MCF 10A (cell line): ENCODE results near the gene NXPE4. TPM values are rescaled to one million over a fixed set of nuclear protein-coding genes. Genes with fewer than 3 reads are reported as not detected.

ENCODE experiments used
- BruUV-seq: library from RNA; stranded (reverse); fragments of 400-500 nt; replicated peaks from 2 replicates; lab custom pipeline; 2021; lab: Mats Ljungman, UMichigan
- CTCF ChIA-PET: fragments of 300-600 bp; sonication (Branson Sonifier 250); formaldehyde crosslinking; extraction: SDS; loops from one replicate; lab custom pipeline; 2021; ENCODE audit warnings: antibody characterized with exemption, inconsistent platforms; lab: Yijun Ruan, JAX
- POLR2A ChIA-PET: fragments of 300-600, 350-650 bp; sonication (Branson Sonifier 250); formaldehyde crosslinking; extraction: SDS; loops from one replicate; lab custom pipeline; 2020; ENCODE audit warnings: antibody characterized with exemption, inconsistent platforms; lab: Yijun Ruan, JAX
- DNase-seq: peaks from one replicate; pipeline ENCODE4 v3.0.0-alpha.2; 2018; ENCODE audit not compliant: unreplicated experiment
- H3K27ac Mint-ChIP-seq: one replicate; pipeline ENCODE4 v1.8.0; 2022; ENCODE audit warnings: mild to moderate bottlenecking, low read depth, mixed read lengths; ENCODE audit not compliant: unreplicated experiment
- H3K27me3 Mint-ChIP-seq: one replicate; pipeline ENCODE4 v1.8.0; 2022; ENCODE audit warnings: mixed read lengths; ENCODE audit not compliant: insufficient read depth, unreplicated experiment
- H3K36me3 Mint-ChIP-seq: one replicate; pipeline ENCODE4 v1.8.0; 2022; ENCODE audit warnings: mild to moderate bottlenecking, moderate library complexity, mixed read lengths; ENCODE audit not compliant: insufficient read depth, unreplicated experiment
- H3K4me1 Mint-ChIP-seq: one replicate; pipeline ENCODE4 v1.8.0; 2022; ENCODE audit warnings: mixed read lengths; ENCODE audit not compliant: insufficient read depth, unreplicated experiment
- H3K4me3 Mint-ChIP-seq: one replicate; pipeline ENCODE4 v1.8.0; 2022; ENCODE audit warnings: mild to moderate bottlenecking, moderate library complexity, mixed read lengths; ENCODE audit not compliant: unreplicated experiment
- H3K9me3 Mint-ChIP-seq: one replicate; pipeline ENCODE4 v1.8.0; 2022; ENCODE audit warnings: mixed read lengths; ENCODE audit not compliant: unreplicated experiment
- intact Hi-C: fragments of 100-400 bp; cut with micrococcal nuclease; formaldehyde crosslinking; loops from 2 replicates; pipeline ENCODE4 v1.14.1; 2022
- total RNA-seq: library from RNA; stranded (reverse); gene quantifications from 2 replicates; pipeline ENCODE4 v1.2.3, GENCODE V29; 2022
- TF ChIP-seq, protein P1 (sequence below): fragments of 200-600 bp; IDR thresholded peaks from one replicate; pipeline ENCODE4 v1.8.0; 2022; ENCODE audit warnings: antibody characterized with exemption, mild to moderate bottlenecking; ENCODE audit not compliant: unreplicated experiment

NXPE4 gene
- total RNA-seq, 1 experiment from 2014 or later = not detected

DNA sequence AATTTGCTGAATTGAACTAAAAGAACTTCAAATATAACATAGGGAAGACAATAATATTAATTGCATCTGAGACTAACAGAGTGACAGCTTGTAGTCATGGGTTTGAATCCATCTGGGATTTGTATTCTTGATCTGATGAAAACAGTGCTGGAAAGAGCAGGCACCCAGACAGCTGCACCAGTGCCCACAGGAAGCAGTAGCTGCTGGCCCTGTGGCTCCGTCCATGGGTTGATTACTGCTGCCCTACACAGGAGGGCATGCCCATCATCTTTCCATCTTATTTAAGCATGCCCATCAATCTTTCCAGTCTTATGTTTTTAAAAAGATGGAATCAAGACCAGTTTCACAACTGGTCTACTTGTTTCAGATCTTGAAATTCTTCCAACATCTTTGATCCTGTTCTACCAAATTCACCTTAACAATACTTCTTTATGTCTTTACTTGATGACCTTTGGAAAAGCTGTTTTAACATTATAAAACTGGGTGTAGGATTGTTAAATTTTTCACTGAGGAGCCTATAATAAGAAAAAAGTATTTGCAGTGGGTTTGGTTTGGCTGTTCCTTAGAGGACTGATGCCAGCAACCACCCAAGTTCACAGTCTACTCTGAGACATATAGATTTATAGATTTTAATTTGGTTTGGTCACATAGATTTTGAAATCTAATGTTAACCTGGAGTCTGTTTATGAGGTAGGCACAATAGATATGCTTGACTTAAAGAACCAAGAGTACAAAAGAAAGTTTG is 761 bp upstream of the NXPE4 start:
- BruUV-seq = no TSS peak
- no peak overlapping the region for H3K4me3 Mint-ChIP-seq
- H3K27ac Mint-ChIP-seq = no peak overlapping the region
- peaks cover 19% of the 10 kb centered on the region for H3K27me3 Mint-ChIP-seq
- no peaks in the 10 kb centered on the region for H3K9me3 Mint-ChIP-seq
- DNase-seq = no peak
- TF ChIP-seq, protein P1, sequence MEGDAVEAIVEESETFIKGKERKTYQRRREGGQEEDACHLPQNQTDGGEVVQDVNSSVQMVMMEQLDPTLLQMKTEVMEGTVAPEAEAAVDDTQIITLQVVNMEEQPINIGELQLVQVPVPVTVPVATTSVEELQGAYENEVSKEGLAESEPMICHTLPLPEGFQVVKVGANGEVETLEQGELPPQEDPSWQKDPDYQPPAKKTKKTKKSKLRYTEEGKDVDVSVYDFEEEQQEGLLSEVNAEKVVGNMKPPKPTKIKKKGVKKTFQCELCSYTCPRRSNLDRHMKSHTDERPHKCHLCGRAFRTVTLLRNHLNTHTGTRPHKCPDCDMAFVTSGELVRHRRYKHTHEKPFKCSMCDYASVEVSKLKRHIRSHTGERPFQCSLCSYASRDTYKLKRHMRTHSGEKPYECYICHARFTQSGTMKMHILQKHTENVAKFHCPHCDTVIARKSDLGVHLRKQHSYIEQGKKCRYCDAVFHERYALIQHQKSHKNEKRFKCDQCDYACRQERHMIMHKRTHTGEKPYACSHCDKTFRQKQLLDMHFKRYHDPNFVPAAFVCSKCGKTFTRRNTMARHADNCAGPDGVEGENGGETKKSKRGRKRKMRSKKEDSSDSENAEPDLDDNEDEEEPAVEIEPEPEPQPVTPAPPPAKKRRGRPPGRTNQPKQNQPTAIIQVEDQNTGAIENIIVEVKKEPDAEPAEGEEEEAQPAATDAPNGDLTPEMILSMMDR = no peak
- CTCF ChIA-PET = no interaction called here
- intact Hi-C loops = no loop called here
- POLR2A ChIA-PET = no interaction called here
- H3K36me3 Mint-ChIP-seq = no peaks in the 10 kb centered on the region
- H3K4me1 Mint-ChIP-seq = no peaks in the 10 kb centered on the region

DNA sequence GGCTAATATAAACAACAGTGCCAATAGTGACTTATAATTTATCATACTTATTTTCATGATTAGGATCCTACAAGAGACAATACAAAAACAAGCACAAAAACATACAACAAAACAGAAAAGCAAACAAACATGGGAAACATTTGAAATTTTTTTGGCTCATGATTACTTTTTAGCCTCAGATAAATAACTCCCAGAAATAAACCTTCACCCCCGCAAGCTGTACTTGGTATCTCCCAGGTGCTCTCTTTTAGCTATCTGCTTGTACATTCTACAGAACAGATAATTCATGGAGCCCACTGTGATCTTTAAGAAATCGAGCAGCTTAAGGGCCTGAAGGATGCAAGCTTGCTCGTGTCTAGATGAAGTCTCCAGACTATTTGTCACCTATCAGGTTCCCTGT is 883 bp downstream of the NXPE4 start:
- DNase-seq = no peak
- POLR2A ChIA-PET = no interaction called here
- CTCF ChIA-PET = no interaction called here
- no peak overlapping the region for H3K27ac Mint-ChIP-seq
- H3K4me1 Mint-ChIP-seq = no peaks in the 10 kb centered on the region
- TF ChIP-seq, protein P1 = no peak
- no peaks in the 10 kb centered on the region for H3K36me3 Mint-ChIP-seq
- H3K4me3 Mint-ChIP-seq = no peak overlapping the region
- intact Hi-C loops = no loop called here
- BruUV-seq = no TSS peak
- H3K27me3 Mint-ChIP-seq = peaks cover 19% of the 10 kb centered on the region
- no peaks in the 10 kb centered on the region for H3K9me3 Mint-ChIP-seq

DNA sequence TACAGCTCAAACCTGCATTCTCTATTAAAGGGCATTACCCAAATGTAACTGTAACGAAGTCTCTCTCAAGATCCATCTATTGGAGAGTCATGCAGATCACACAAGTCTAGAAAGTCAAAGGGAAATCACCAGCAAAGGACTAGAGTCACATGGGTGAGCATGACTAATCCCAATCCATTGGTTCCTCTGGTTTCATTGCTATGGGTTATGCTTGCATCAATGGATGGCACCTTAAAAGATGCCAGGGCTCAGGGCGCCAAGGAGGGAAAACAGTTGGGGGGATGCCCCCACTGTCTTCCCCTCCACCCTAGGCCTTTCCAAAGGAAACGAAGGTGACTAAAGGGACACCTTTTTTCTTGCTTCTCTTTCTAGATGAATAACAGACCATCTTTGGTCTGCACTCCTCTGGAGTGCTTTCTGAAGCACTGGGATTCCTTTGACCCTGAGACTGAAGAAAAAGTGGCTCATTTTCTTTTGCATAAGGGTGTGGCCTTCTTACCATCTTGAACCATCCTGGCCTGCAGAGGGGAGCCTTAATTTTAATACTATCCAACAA is 8.1 kb downstream of the NXPE4 start:
- H3K27me3 Mint-ChIP-seq = no peaks in the 10 kb centered on the region
- no TSS peak for BruUV-seq
- TF ChIP-seq, protein P1 = no peak
- no peak for DNase-seq
- intact Hi-C loops = no loop called here
- H3K27ac Mint-ChIP-seq = no peak overlapping the region
- CTCF ChIA-PET = interaction anchor here (0.6 kb wide), 1 partner anchor 137 kb away, joined by 3 read pairs; no protein-coding TSS in a partner anchor
- no peak overlapping the region for H3K4me3 Mint-ChIP-seq
- no peaks in the 10 kb centered on the region for H3K36me3 Mint-ChIP-seq
- POLR2A ChIA-PET = no interaction called here
- peaks cover 8% of the 10 kb centered on the region for H3K9me3 Mint-ChIP-seq
- no peaks in the 10 kb centered on the region for H3K4me1 Mint-ChIP-seq

DNA sequence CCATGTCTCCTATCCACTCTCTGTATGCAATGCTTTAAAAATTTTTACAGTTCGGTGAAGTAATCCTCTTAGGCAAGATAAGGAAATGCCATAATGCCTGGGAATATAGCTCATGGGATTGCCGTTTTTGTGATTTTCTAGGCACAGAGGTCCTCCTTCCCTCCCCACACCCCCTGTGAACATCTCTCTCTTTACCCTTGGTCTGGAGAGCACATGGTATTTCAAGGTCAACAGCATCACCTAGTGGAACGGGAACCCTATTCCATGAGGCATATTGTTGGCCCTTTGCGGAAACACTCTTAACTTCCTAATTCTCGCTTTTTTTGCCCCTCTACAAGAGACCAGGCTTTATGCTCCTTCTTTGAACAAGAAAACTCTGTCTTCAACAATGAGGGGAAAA is 8.8 kb downstream of the NXPE4 start:
- Mint-ChIP-seq H3K9me3 (peaks cover 8% of the 10 kb centered on the region), H3K4me3 (no peak overlapping the region), H3K4me1 (no peaks in the 10 kb centered on the region), H3K27me3 (no peaks in the 10 kb centered on the region), H3K27ac (no peak overlapping the region), H3K36me3 (no peaks in the 10 kb centered on the region)
- TF ChIP-seq, protein P1 = no peak
- intact Hi-C loops = no loop called here
- ChIA-PET POLR2A (no interaction called here), CTCF (interaction anchor here (0.6 kb wide), 1 partner anchor 137 kb away, joined by 3 read pairs; no protein-coding TSS in a partner anchor)
- no TSS peak for BruUV-seq
- DNase-seq = peak; percentile 9
